GM10266 (cell line): Measurements from ENCODE around the gene FSTL1.

Source experiments
- DNase-seq: peaks from one replicate; pipeline ENCODE4 v3.0.0; 2012; ENCODE audit errors: extremely low spot score
- CTCF ChIP-seq: IDR thresholded peaks from 2 replicates; pipeline ENCODE4 v1.5.1; 2012; ENCODE audit warnings: mild to moderate bottlenecking, low read depth; ENCODE audit not compliant: control insufficient read depth, insufficient read depth; ENCODE audit errors: missing control alignments

FSTL1 gene

GRCh38 chr3:120462409-120462959, 11.7 kb upstream of the FSTL1 start:
- DNase-seq: no peak
- TF ChIP-seq CTCF: no peak

- TF ChIP-seq CTCF: no peak
- no peak for DNase-seq
Measured at GRCh38 chr3:120461416-120461815, 10.6 kb upstream of the FSTL1 start.

- no peak for TF ChIP-seq CTCF
- no peak for DNase-seq
Measured at GRCh38 chr3:120460862-120461261, 10.1 kb upstream of the FSTL1 start.

DNA sequence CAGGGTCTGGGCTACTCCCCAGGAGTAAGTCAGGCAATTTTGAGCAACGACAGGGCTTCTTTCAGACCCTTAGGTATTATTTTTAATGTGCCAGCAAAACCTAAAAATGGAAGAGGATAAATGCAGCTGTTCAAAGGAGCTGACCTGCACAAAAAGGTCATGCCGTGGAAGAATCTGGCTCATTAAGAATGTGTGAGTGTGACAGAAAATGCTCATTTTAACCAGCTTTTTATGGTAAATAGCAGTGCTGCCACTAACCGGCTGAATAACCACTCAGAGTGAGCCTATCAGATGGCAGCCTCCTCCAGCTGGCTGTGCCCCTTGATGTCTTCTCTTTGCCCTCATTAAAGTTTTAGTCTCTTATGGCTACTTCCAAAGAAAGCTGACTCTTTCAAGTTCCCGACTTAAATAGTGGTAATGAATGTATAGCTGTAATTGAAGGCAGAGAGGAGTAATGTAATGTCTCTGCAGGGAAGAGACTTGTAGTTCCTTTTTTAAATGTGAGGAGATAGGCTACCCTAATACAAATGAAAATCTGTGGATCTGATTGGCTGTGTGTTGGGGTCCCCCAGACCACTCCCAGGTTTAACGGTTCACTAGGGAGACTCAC, 9.5 kb upstream of the FSTL1 start:
- no peak for DNase-seq
- TF ChIP-seq CTCF: no peak

- no peak for DNase-seq
- TF ChIP-seq CTCF: no peak
Measured at GRCh38 chr3:120459196-120459595, 8.4 kb upstream of the FSTL1 start.

DNA sequence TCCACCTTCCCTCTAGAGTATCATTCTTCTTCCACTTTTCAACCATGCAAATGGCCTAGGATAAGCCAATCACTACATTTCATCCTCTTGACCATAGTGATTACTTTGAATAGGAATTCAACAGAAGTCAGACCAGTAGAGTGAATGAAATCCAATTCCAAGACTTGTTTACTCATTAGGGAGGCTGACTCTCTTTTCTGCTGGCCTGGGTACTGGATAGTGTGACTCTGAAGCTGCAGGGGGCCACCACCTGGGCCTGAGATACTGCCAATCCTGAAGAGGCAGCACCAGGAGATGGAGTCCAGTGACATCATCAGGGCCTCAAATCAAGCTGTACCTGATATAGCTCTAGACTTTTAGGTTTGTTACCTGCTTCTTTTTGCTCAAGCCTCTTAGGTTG, 7.0 kb upstream of the FSTL1 start:
- no peak for DNase-seq
- no peak for TF ChIP-seq CTCF

DNA sequence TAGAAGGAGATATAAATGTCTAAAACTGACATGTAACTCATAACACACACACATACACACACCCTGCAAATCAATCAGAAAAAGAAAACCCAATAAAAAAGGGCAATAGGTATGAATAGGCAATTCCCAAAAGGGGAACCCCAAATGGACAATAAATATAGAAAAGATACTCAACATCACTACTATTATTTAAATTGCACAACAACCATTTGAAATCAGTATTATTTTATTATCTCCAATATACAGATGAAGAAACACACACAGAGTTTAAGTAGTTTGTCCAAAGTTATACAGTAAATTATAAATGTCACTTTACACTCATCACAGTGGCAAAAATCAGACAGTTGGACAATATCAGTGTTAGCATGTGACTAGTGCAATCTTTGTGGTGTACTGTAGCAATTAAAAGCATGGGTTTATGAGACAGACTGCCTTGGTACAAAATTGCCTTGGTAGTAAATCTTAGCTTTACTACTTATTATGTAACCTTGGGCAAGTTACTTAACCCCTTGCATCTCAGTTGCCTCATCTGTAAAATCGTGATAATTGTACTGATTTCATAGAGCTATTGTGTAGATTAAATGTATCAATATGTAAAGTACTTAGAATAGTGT, 3.4 kb upstream of the FSTL1 start:
- TF ChIP-seq CTCF: no peak

More for the DNA sequence above, 3.4 kb upstream of the FSTL1 start:
- no peak for DNase-seq
